Common myeloid progenitor, CD34-positive (primary cell): Measurements from ENCODE around the gene SPATA32.
A peak's percentile ranks its signal among the peaks of the same experiment; 100 is the strongest.

Experiments used
- CTCF ChIA-PET: fragments of 350-600 bp; sonication (Branson Sonifier 250); formaldehyde crosslinking; loops from one replicate; lab custom pipeline; 2021; ENCODE audit warnings: antibody characterized with exemption; lab: Charles Lee
- POLR2A ChIA-PET: fragments of 350-600 bp; sonication (Branson Sonifier 250); formaldehyde crosslinking; loops from one replicate; lab custom pipeline; 2021; ENCODE audit warnings: antibody characterized with exemption; lab: Charles Lee
- DNase-seq, 3 donors: peaks; one replicate each; pipeline versions ENCODE4 v3.0.0 to v3.0.0-alpha.2; 2013
- H3K27ac ChIP-seq, 2 experiments: 1 replicate in 1 of 2; 2 replicates in 1 of 2; pipeline ENCODE4 v1.7.0; 2013; ENCODE audit warnings: inconsistent platforms in 2 of 2, low read length in 2 of 2, mild to moderate bottlenecking in 2 of 2, low read depth in 1 of 2, moderate library complexity in 1 of 2; ENCODE audit not compliant: severe bottlenecking in 2 of 2, insufficient read depth in 1 of 2, poor library complexity in 1 of 2
- H3K27me3 ChIP-seq, 5 experiments: replicated peaks in 2 of 5; 1 replicate in 3 of 5; 2 replicates in 2 of 5; pipeline versions ENCODE4 v1.6.1 to v1.7.0; 2013; ENCODE audit warnings: low read length in 4 of 5, mild to moderate bottlenecking in 2 of 5, moderate library complexity in 2 of 5, inconsistent platforms in 1 of 5; ENCODE audit not compliant: insufficient read depth in 5 of 5, control insufficient read depth in 4 of 5
- H3K36me3 ChIP-seq, 4 experiments: 1 replicate in 2 of 4; 2 replicates in 2 of 4; pipeline versions ENCODE4 v1.6.1 to v1.7.0; 2013; ENCODE audit warnings: low read length in 3 of 4, control low read depth in 1 of 4, mild to moderate bottlenecking in 1 of 4; ENCODE audit not compliant: control insufficient read depth in 4 of 4, insufficient read depth in 4 of 4
- H3K4me1 ChIP-seq, 4 experiments: 1 replicate in 3 of 4; 2 replicates in 1 of 4; pipeline versions ENCODE4 v1.6.1 to v1.7.1; 2013; ENCODE audit warnings: low read length in 3 of 4, mild to moderate bottlenecking in 3 of 4, control low read depth in 1 of 4, inconsistent platforms in 1 of 4, moderate library complexity in 1 of 4; ENCODE audit not compliant: control insufficient read depth in 4 of 4, insufficient read depth in 4 of 4; ENCODE audit errors: control extremely low read depth in 1 of 4
- H3K4me3 ChIP-seq, 7 experiments: 1 replicate in 4 of 7; 2 replicates in 3 of 7; pipeline versions ENCODE4 v1.5.1 to v1.7.0; 2013; ENCODE audit warnings: mild to moderate bottlenecking in 7 of 7, low read length in 6 of 7, moderate library complexity in 6 of 7, inconsistent platforms in 2 of 7, low read depth in 2 of 7, control low read depth in 1 of 7; ENCODE audit not compliant: insufficient read depth in 4 of 7, control insufficient read depth in 1 of 7; ENCODE audit errors: extremely low read depth in 1 of 7
- H3K9me3 ChIP-seq, 5 experiments: 1 replicate in 4 of 5; 2 replicates in 1 of 5; pipeline versions ENCODE4 v1.6.1 to v1.7.1; 2013; ENCODE audit warnings: low read length in 4 of 5, mild to moderate bottlenecking in 2 of 5, inconsistent platforms in 1 of 5, low read depth in 1 of 5, moderate library complexity in 1 of 5; ENCODE audit not compliant: control insufficient read depth in 4 of 5, insufficient read depth in 2 of 5; ENCODE audit errors: control extremely low read depth in 1 of 5
- WGBS: methylation state at CpG from one replicate; pipeline ENCODE4 v1.1.5; 2013; ENCODE audit not compliant: insufficient coverage; 5-methylcytosine and 5-hydroxymethylcytosine counted together

Gene SPATA32

DNA sequence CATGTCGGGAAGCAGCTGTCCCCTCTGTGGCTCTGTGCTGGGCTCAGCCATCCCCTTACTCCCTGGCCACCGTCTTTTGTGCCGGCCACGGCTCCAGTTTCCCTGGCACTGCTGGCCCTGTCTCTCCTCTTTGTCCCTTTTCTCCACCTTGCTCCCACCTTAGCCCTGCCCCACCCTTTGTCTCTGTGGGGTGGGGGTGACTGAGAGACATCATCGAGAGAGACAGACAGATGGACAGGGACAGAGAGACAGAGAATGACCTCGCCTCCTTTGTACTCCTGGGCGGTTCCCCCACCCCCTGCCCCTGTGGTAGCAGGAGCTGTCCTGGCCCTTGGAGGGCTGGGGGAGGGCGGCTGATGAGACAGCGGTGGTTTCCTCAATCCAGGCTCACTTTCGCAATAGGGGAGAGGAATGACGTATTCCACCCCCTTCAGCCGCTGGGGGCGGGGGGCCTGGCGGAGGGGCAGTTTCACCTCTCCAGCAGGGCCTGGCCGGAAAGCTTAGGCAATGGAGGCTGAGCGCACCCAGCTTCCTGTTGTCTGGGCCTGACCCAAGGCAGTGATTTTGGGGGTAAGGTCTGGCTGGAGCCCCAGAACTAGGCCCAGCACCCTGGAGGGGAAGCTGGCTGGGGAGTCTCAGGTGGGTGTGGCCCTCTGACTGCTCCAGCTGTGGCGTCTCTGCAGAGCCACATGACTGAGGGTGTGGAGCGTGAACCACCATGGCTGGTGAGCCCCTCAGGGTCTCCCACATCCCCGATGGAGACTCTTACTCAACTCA is 32.9 kb downstream of the SPATA32 start:
- peak overlapping the region in 6 of 7 experiments; percentile 31 to 92 (median 54) for H3K4me3 ChIP-seq
- peak overlapping the region; percentile 87 to 96 for H3K27ac ChIP-seq

DNA sequence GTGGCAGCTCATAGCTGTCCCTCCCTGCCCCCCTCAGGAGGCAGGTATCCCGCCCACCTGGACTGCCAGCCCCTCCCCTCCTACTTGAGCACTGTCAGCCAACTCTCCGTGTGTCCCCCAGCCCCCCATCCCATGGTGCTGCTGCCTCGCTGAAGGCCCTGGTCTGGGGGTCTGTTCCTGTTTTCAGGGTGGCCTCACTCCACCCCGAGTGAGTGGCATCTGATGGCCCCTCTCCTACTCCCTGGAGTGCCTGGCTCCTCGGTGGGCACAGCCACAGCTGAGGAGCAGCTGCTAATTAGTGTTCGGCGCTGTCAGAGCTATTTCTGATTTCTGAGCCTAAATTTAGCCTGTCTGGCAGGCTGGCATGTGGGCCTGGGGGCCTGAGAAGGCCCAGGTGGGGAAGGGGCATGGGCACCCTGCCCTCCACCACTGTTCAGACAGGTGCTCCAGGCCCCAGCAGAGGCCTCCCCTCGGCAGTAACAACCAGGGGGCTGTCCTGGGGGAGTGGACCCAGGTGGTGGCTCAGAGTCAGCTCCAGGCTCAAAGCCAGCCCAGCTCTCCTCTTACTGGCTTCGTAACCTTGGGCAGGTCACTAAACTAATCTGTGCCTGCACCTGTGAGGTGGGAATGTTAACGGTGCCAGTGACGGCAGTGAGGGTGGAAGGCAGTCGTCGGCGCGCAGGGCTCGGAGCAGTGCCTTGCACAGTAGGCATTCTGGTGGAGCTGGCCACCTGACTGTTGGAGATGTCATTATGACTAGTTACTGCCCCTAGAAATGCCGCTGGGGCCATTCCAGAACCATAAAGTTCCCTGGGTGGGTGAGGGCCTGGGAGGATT is 33.8 kb downstream of the SPATA32 start:
- peak in 2 of 3 donors; percentile 46 to 63 for DNase-seq
- WGBS: 29% methylated on average over 14 of the region's 17 CpGs
- peaks cover 21 to 97% (median 86%) of the 10 kb centered on the region in 4 experiments for H3K4me1 ChIP-seq
- ChIA-PET CTCF (interaction anchor here (0.8 to 13.0 kb wide), 6 partner anchors 8 to 79 kb away, joined by 3 to 420 read pairs (median 4); partner anchors contain the start of genes FMNL1 and HEXIM1), POLR2A (interaction anchor here (1.2 to 4.5 kb wide), 3 partner anchors 9 to 117 kb away, joined by 3 to 35 read pairs (median 7); partner anchors contain the start of gene MAP3K14)
- no peaks in the 10 kb centered on the region for H3K27me3 ChIP-seq
- H3K27ac ChIP-seq: peak overlapping the region; percentile 87 to 96
- H3K4me3 ChIP-seq: peak overlapping the region in 6 of 7 experiments; percentile 31 to 92 (median 54)
- H3K36me3 ChIP-seq: peaks cover 3 to 22% (median 16%) of the 10 kb centered on the region in 4 experiments
- H3K9me3 ChIP-seq: no peaks in the 10 kb centered on the region

More for the DNA sequence above, 32.9 kb downstream of the SPATA32 start:
- H3K27me3 ChIP-seq: no peaks in the 10 kb centered on the region
- peak; percentile 88 to 94 (median 93) for DNase-seq
- WGBS: 6% methylated on average over 13 of the region's 19 CpGs
- H3K36me3 ChIP-seq: peaks cover 10 to 30% (median 23%) of the 10 kb centered on the region in 4 experiments
- CTCF ChIA-PET: interaction anchor here (0.6 to 13.0 kb wide), 12 partner anchors 9 to 306 kb away, joined by 3 to 420 read pairs (median 3); partner anchors contain the start of genes FMNL1 and HEXIM1
- peaks cover 17 to 94% (median 78%) of the 10 kb centered on the region in 4 experiments for H3K4me1 ChIP-seq
- POLR2A ChIA-PET: interaction anchor here (1.2 to 4.5 kb wide), 4 partner anchors 8 to 116 kb away, joined by 3 to 35 read pairs (median 10); partner anchors contain the start of genes FMNL1 and MAP3K14
- H3K9me3 ChIP-seq: no peaks in the 10 kb centered on the region

DNA sequence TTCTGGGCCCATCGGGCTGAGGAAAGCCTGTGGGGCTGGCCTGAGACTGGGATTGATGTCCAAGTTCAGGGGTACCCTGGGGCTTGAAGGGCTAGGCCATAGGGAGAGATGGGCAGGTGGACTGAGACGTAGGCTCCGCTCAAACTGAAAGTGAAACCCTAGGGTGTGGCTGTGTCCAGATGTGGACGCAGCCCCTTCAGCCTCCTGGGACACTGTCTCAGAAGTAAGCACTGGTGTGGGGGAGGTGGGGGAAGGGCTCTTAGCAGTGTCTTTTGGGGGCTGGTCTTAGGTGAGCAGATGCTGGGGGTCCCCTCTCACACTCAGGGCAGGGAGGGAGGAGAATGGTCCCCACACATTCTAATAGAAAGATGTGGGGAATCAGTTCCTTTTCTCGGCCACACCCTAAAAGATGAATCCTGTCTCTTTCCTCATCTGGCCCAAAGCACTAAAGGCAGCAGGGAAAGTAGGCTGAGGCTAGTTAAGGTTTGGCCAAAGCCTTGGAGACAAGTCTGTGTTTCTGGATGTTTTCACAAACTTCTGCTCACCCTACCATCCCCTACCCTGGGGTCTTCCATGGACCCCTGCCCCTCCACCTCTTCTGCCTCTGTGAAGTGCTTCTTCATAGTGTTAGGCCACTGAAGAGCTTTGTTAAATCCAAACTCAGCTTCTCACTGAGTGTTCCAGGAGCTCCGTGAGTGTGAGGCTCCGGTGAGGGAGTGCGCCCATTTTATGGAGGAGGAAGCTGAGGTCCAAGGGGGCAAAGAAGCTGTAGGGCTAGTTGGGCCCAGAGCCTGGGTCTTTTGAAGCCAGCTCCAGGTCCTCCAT is 34.6 kb downstream of the SPATA32 start:
- Histone ChIP-seq H3K36me3 (peaks cover under 1 to 13% (median 8%) of the 10 kb centered on the region in 4 experiments), H3K27me3 (no peaks in the 10 kb centered on the region), H3K9me3 (no peaks in the 10 kb centered on the region), H3K27ac (peak overlapping the region; percentile 87 to 96), H3K4me3 (peak overlapping the region in 6 of 7 experiments; percentile 39 to 95 (median 92)), H3K4me1 (peaks cover 21 to 98% (median 91%) of the 10 kb centered on the region in 4 experiments)
- 12% methylated on average over 4 of the region's 8 CpGs for WGBS
- peak in 2 of 3 donors; percentile 50 to 60 for DNase-seq
- CTCF ChIA-PET: interaction anchor here (1.1 to 13.5 kb wide), 3 partner anchors 6 to 18 kb away, joined by 3 to 420 read pairs (median 420); partner anchors contain the start of gene FMNL1
- POLR2A ChIA-PET: interaction anchor here (2.1 to 2.4 kb wide), 2 partner anchors 8 to 79 kb away, joined by 9 to 18 read pairs; partner anchors contain the start of gene HEXIM1

DNA sequence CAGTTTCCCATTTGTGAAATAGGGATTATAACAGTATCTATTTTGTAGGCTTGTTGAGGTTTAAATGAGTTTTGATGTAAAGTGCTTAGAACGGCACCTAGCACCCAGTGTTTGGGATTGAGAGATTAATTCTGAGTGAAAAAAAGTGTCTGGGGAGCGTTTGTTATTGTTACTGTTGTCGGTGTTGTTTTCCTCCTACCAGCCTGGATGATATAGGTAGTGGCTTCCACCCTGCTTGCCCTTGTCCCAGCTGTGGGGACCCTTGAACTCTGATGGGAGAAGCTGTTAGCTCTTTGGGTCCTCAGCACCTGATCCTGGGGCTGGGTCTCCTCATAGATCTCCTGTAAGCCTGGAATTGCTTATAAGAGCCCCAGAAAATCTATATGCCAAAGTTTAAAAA is 35.3 kb downstream of the SPATA32 start:
- 20% methylated on average over 2 of the region's 3 CpGs for WGBS
- POLR2A ChIA-PET: interaction anchor here (0.7 to 2.4 kb wide), 6 partner anchors 9 to 91 kb away, joined by 4 to 18 read pairs (median 5); partner anchors contain the start of genes HEXIM1 and MAP3K14
- Histone ChIP-seq H3K27ac (peak overlapping the region; percentile 87 to 96), H3K4me1 (peaks cover 21 to 92% (median 89%) of the 10 kb centered on the region in 4 experiments), H3K9me3 (no peaks in the 10 kb centered on the region), H3K36me3 (peaks cover 0 to 7% (median 4%) of the 10 kb centered on the region in 4 experiments), H3K27me3 (no peaks in the 10 kb centered on the region), H3K4me3 (peak overlapping the region in 6 of 7 experiments; percentile 39 to 95 (median 92))
- CTCF ChIA-PET: interaction anchor here (0.8 to 13.5 kb wide), 8 partner anchors 7 to 176 kb away, joined by 3 to 420 read pairs (median 4); partner anchors contain the start of gene ACBD4
- DNase-seq: no peak

DNA sequence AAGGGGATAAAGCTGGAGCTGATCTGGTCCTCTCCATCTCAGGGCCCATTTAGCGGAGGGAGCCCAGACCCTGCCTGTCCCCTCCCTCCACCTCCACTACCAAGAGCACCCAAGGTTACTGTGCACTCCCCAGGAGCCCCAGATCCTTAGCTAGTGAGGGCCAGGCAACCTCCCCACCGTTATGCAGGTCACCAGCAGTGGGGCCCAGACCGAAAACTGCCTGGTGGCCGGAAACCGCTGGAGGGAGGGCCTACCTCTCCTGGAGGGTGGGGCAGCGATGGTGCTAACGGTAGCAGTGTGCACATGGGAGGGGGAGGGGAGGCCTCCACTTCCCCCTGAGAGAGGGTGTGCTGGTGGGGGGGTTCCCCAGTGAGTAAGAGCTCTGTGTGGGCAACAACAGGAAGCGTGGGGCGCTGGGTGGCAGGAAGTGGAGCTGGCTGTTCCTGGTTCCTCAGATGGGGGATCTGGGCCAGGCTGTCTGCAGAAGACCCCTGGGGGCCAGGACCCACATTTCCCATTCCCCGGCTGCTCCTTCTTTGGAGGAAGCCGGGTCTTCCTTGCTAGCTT is 35.8 kb downstream of the SPATA32 start:
- Histone ChIP-seq H3K9me3 (no peaks in the 10 kb centered on the region), H3K36me3 (peaks cover 0 to 7% (median 4%) of the 10 kb centered on the region in 4 experiments), H3K27me3 (no peaks in the 10 kb centered on the region), H3K27ac (peak overlapping the region; percentile 95 to 96), H3K4me1 (peaks cover 21 to 90% (median 87%) of the 10 kb centered on the region in 4 experiments), H3K4me3 (peak overlapping the region; percentile 22 to 95 (median 91))
- whole genome bisulfite sequencing: 0% methylated on average over 2 of the region's 11 CpGs
- POLR2A ChIA-PET: interaction anchor here (0.6 to 2.4 kb wide), 7 partner anchors 10 to 163 kb away, joined by 3 to 18 read pairs (median 4); partner anchors contain the start of genes HEXIM1 and MAP3K14
- CTCF ChIA-PET: interaction anchor here (0.8 to 13.5 kb wide), 11 partner anchors 8 to 175 kb away, joined by 3 to 420 read pairs (median 3); partner anchors contain the start of gene ACBD4
- peak; percentile 93 to 99 (median 99) for DNase-seq
